ENCODE results near the gene BAZ2B. TPM values are rescaled to one million over a fixed set of nuclear protein-coding genes. Genes with fewer than 3 reads are reported as not detected.
"Not testable (repeated sequence)": the region's sequence is repeated elsewhere in the genome, so short reads cannot be mapped to it uniquely, and the experiment has no call there.

BAZ2B gene
- total and polyA plus RNA-seq, 4 donors = 21.4 to 139 (median 61.0) TPM

- intact Hi-C loops (cut with DNase I) = no loop called here
- no peak for ATAC-seq (ENCODE audit: low FRiP score)
- 78 to 88% methylated on average over 2 of the region's 2 CpGs for WGBS, 2 donors
- Histone ChIP-seq H3K4me1 (ENCODE audit: control insufficient read depth in 1 of 2, insufficient read depth in 2 of 2, low read length in 2 of 2) (no peaks in the 10 kb centered on the region), H3K27ac (ENCODE audit: low read depth in 1 of 2, low read length in 2 of 2) (no peak overlapping the region), H3K27me3 (ENCODE audit: control insufficient read depth in 1 of 2, insufficient read depth in 2 of 2, low read length in 1 of 2) (no peaks in the 10 kb centered on the region), H3K36me3 (ENCODE audit: control insufficient read depth in 1 of 2, insufficient read depth in 2 of 2, low read length in 1 of 2) (no peaks in the 10 kb centered on the region), H3K9me3 (ENCODE audit: control insufficient read depth, low read length) (no peaks in the 10 kb centered on the region), H3K4me3 (ENCODE audit: low read length in 2 of 2) (no peak overlapping the region)
- no peak for DNase-seq
These were observed 31.3 kb upstream of the BAZ2B start for GRCh38 chr2:159647667-159648066.

GRCh38 chr2:159640176-159640575, 23.8 kb upstream of the BAZ2B start:
- H3K4me3 ChIP-seq (ENCODE audit: low read length in 2 of 2) = no peak overlapping the region
- no peak overlapping the region for H3K27ac ChIP-seq (ENCODE audit: low read depth in 1 of 2, low read length in 2 of 2)
- H3K4me1 ChIP-seq (ENCODE audit: control insufficient read depth in 1 of 2, insufficient read depth in 2 of 2, low read length in 2 of 2) = no peaks in the 10 kb centered on the region
- no peaks in the 10 kb centered on the region for H3K36me3 ChIP-seq (ENCODE audit: control insufficient read depth in 1 of 2, insufficient read depth in 2 of 2, low read length in 1 of 2)
- DNase-seq (no peak), ATAC-seq (ENCODE audit: low FRiP score) (no peak)
- 28 to 48% methylated on average over 1 of the region's 1 CpG for WGBS, 2 donors
- H3K9me3 ChIP-seq (ENCODE audit: control insufficient read depth, low read length) = no peaks in the 10 kb centered on the region
- intact Hi-C loops (cut with DNase I) = no loop called here
- H3K27me3 ChIP-seq (ENCODE audit: control insufficient read depth in 1 of 2, insufficient read depth in 2 of 2, low read length in 1 of 2) = no peaks in the 10 kb centered on the region

GRCh38 chr2:159639712-159640111, 23.4 kb upstream of the BAZ2B start:
- ATAC-seq (ENCODE audit: low FRiP score) = no peak
- no peaks in the 10 kb centered on the region for H3K27me3 ChIP-seq (ENCODE audit: control insufficient read depth in 1 of 2, insufficient read depth in 2 of 2, low read length in 1 of 2)
- no peak overlapping the region for H3K27ac ChIP-seq (ENCODE audit: low read depth in 1 of 2, low read length in 2 of 2)
- H3K36me3 ChIP-seq (ENCODE audit: control insufficient read depth in 1 of 2, insufficient read depth in 2 of 2, low read length in 1 of 2) = no peaks in the 10 kb centered on the region
- intact Hi-C loops (cut with DNase I) = no loop called here
- H3K4me3 ChIP-seq (ENCODE audit: low read length in 2 of 2) = no peak overlapping the region
- no peak for DNase-seq
- H3K9me3 ChIP-seq (ENCODE audit: control insufficient read depth, low read length) = no peaks in the 10 kb centered on the region
- H3K4me1 ChIP-seq (ENCODE audit: control insufficient read depth in 1 of 2, insufficient read depth in 2 of 2, low read length in 2 of 2) = no peaks in the 10 kb centered on the region

- H3K36me3 ChIP-seq (ENCODE audit: control insufficient read depth in 1 of 2, insufficient read depth in 2 of 2, low read length in 1 of 2) = no peaks in the 10 kb centered on the region
- DNase-seq (no peak), ATAC-seq (ENCODE audit: low FRiP score) (no peak)
- no peaks in the 10 kb centered on the region for H3K4me1 ChIP-seq (ENCODE audit: control insufficient read depth in 1 of 2, insufficient read depth in 2 of 2, low read length in 2 of 2)
- H3K27ac ChIP-seq (ENCODE audit: low read depth in 1 of 2, low read length in 2 of 2) = no peak overlapping the region
- 98 to 100% methylated on average over 1 of the region's 1 CpG for WGBS, 2 donors
- intact Hi-C loops (cut with DNase I) = no loop called here
- H3K4me3 ChIP-seq (ENCODE audit: low read length in 2 of 2) = no peak overlapping the region
- no peaks in the 10 kb centered on the region for H3K27me3 ChIP-seq (ENCODE audit: control insufficient read depth in 1 of 2, insufficient read depth in 2 of 2, low read length in 1 of 2)
- H3K9me3 ChIP-seq (ENCODE audit: control insufficient read depth, low read length) = no peaks in the 10 kb centered on the region
These were observed 22.7 kb upstream of the BAZ2B start for GRCh38 chr2:159639071-159639470.

- no peak for ATAC-seq (ENCODE audit: low FRiP score)
- Histone ChIP-seq H3K4me3 (ENCODE audit: low read length in 2 of 2) (no peak overlapping the region), H3K27me3 (ENCODE audit: control insufficient read depth in 1 of 2, insufficient read depth in 2 of 2, low read length in 1 of 2) (no peaks in the 10 kb centered on the region), H3K36me3 (ENCODE audit: control insufficient read depth in 1 of 2, insufficient read depth in 2 of 2, low read length in 1 of 2) (no peaks in the 10 kb centered on the region), H3K4me1 (ENCODE audit: control insufficient read depth in 1 of 2, insufficient read depth in 2 of 2, low read length in 2 of 2) (no peaks in the 10 kb centered on the region), H3K9me3 (ENCODE audit: control insufficient read depth, low read length) (no peaks in the 10 kb centered on the region), H3K27ac (ENCODE audit: low read depth in 1 of 2, low read length in 2 of 2) (no peak overlapping the region)
- intact Hi-C loops (cut with DNase I) = no loop called here
- WGBS, 2 donors = 9 to 16% methylated on average over 4 of the region's 4 CpGs
- DNase-seq = no peak
These were observed 21.7 kb upstream of the BAZ2B start for GRCh38 chr2:159637988-159638501.

GRCh38 chr2:159637240-159637639, 20.9 kb upstream of the BAZ2B start:
- DNase-seq (no peak), ATAC-seq (ENCODE audit: low FRiP score) (no peak)
- H3K27ac ChIP-seq (ENCODE audit: low read depth in 1 of 2, low read length in 2 of 2) = no peak overlapping the region
- no peak overlapping the region for H3K4me3 ChIP-seq (ENCODE audit: low read length in 2 of 2)
- H3K36me3 ChIP-seq (ENCODE audit: control insufficient read depth in 1 of 2, insufficient read depth in 2 of 2, low read length in 1 of 2) = no peaks in the 10 kb centered on the region
- no peaks in the 10 kb centered on the region for H3K9me3 ChIP-seq (ENCODE audit: control insufficient read depth, low read length)
- H3K4me1 ChIP-seq (ENCODE audit: control insufficient read depth in 1 of 2, insufficient read depth in 2 of 2, low read length in 2 of 2) = no peaks in the 10 kb centered on the region
- intact Hi-C loops (cut with DNase I) = no loop called here
- no peaks in the 10 kb centered on the region for H3K27me3 ChIP-seq (ENCODE audit: control insufficient read depth in 1 of 2, insufficient read depth in 2 of 2, low read length in 1 of 2)
- WGBS, 2 donors = 95 to 97% methylated on average over 3 of the region's 3 CpGs

GRCh38 chr2:159635006-159635789, 18.9 kb upstream of the BAZ2B start:
- ATAC-seq (ENCODE audit: low FRiP score) = no peak
- intact Hi-C loops (cut with DNase I) = no loop called here
- DNase-seq = no peak
- Histone ChIP-seq H3K4me1 (ENCODE audit: control insufficient read depth in 1 of 2, insufficient read depth in 2 of 2, low read length in 2 of 2) (no peaks in the 10 kb centered on the region), H3K4me3 (ENCODE audit: low read length in 2 of 2) (no peak overlapping the region), H3K27ac (ENCODE audit: low read depth in 1 of 2, low read length in 2 of 2) (no peak overlapping the region), H3K27me3 (ENCODE audit: control insufficient read depth in 1 of 2, insufficient read depth in 2 of 2, low read length in 1 of 2) (no peaks in the 10 kb centered on the region), H3K9me3 (ENCODE audit: control insufficient read depth, low read length) (no peaks in the 10 kb centered on the region), H3K36me3 (ENCODE audit: control insufficient read depth in 1 of 2, insufficient read depth in 2 of 2, low read length in 1 of 2) (no peaks in the 10 kb centered on the region)
- WGBS, 2 donors = 70 to 71% methylated on average over 4 of the region's 4 CpGs

- Histone ChIP-seq H3K27ac (ENCODE audit: low read depth in 1 of 2, low read length in 2 of 2) (no peak overlapping the region), H3K36me3 (ENCODE audit: control insufficient read depth in 1 of 2, insufficient read depth in 2 of 2, low read length in 1 of 2) (no peaks in the 10 kb centered on the region), H3K4me1 (ENCODE audit: control insufficient read depth in 1 of 2, insufficient read depth in 2 of 2, low read length in 2 of 2) (no peaks in the 10 kb centered on the region), H3K27me3 (ENCODE audit: control insufficient read depth in 1 of 2, insufficient read depth in 2 of 2, low read length in 1 of 2) (no peaks in the 10 kb centered on the region), H3K4me3 (ENCODE audit: low read length in 2 of 2) (no peak overlapping the region), H3K9me3 (ENCODE audit: control insufficient read depth, low read length) (no peaks in the 10 kb centered on the region)
- 99% methylated on average over 2 of the region's 2 CpGs for whole genome bisulfite sequencing, 2 donors
- DNase-seq (no peak), ATAC-seq (ENCODE audit: low FRiP score) (no peak)
- intact Hi-C loops (cut with DNase I) = no loop called here
These were observed 16.9 kb upstream of the BAZ2B start for GRCh38 chr2:159633219-159633618.

- H3K4me3 ChIP-seq (ENCODE audit: low read length in 2 of 2); H3K27me3 ChIP-seq (ENCODE audit: control insufficient read depth in 1 of 2, insufficient read depth in 2 of 2, low read length in 1 of 2); ATAC-seq (ENCODE audit: low FRiP score); H3K9me3 ChIP-seq (ENCODE audit: control insufficient read depth, low read length); H3K4me1 ChIP-seq (ENCODE audit: control insufficient read depth in 1 of 2, insufficient read depth in 2 of 2, low read length in 2 of 2); H3K36me3 ChIP-seq (ENCODE audit: control insufficient read depth in 1 of 2, insufficient read depth in 2 of 2, low read length in 1 of 2); H3K27ac ChIP-seq (ENCODE audit: low read depth in 1 of 2, low read length in 2 of 2); DNase-seq; intact Hi-C loops (cut with DNase I): not testable (repeated sequence)
- 79 to 81% methylated on average over 2 of the region's 2 CpGs for WGBS, 2 donors
These were observed 9.3 kb upstream of the BAZ2B start for GRCh38 chr2:159625628-159626027.
